HepG2 (cell line): ENCODE data around the gene NME4. TPM values are rescaled to one million over a fixed set of nuclear protein-coding genes. Genes with fewer than 3 reads are reported as not detected.

Source experiments
- ARNTL ChIP-seq: sonication (generic); formaldehyde crosslinking; IDR thresholded peaks from 2 replicates; pipeline ENCODE4 v1.4.0; 2020; ENCODE audit warnings: mild to moderate bottlenecking, missing genetic modification reagents
- CBX5 ChIP-seq: sonication (generic); formaldehyde crosslinking; IDR thresholded peaks from 2 replicates; pipeline ENCODE4 v1.4.0; 2020; ENCODE audit warnings: missing genetic modification reagents, borderline replicate concordance
- DRAP1 ChIP-seq: IDR thresholded peaks from 2 replicates; pipeline ENCODE4 v1.6.1; 2016; ENCODE audit warnings: missing genetic modification reagents, missing compliant biosample characterization
- EZH2 ChIP-seq: conservative IDR thresholded peaks from 2 replicates; pipeline ENCODE4 v1.6.1; 2012; ENCODE audit warnings: mild to moderate bottlenecking, low read depth, low read length, moderate library complexity
- GMEB1 ChIP-seq: sonication (generic); formaldehyde crosslinking; IDR thresholded peaks from 2 replicates; pipeline ENCODE4 v1.5.1; 2020; ENCODE audit warnings: missing genetic modification reagents, mild to moderate bottlenecking, borderline replicate concordance
- HHEX ChIP-seq: IDR thresholded peaks from 2 replicates; pipeline ENCODE4 v1.6.1; 2016; ENCODE audit warnings: control low read depth
- MBNL3 ChIP-seq: fragments of 250-450 bp; sonication (Bioruptor Pico); conservative IDR thresholded peaks from 2 replicates; pipeline ENCODE4 v1.8.0; 2022; ENCODE audit warnings: mild to moderate bottlenecking, inconsistent platforms
- PCBP1 ChIP-seq: fragments of 200-400 bp; formaldehyde crosslinking; IDR thresholded peaks from 2 replicates; pipeline ENCODE4 v1.6.1; 2017; ENCODE audit warnings: mild to moderate bottlenecking, low read depth, low read length, borderline replicate concordance
- RFXAP ChIP-seq: sonication (generic); formaldehyde crosslinking; IDR thresholded peaks from 2 replicates; pipeline ENCODE4 v1.4.0; 2020; ENCODE audit warnings: missing genetic modification reagents, borderline replicate concordance
- SPEN ChIP-seq: sonication (generic); formaldehyde crosslinking; IDR thresholded peaks from 2 replicates; pipeline ENCODE4 v1.5.1; 2020; ENCODE audit warnings: low read depth, mild to moderate bottlenecking, missing genetic modification reagents
- TBX2 ChIP-seq: sonication (generic); formaldehyde crosslinking; IDR thresholded peaks from 2 replicates; pipeline ENCODE4 v1.5.0; 2020; ENCODE audit warnings: missing genetic modification reagents, mild to moderate bottlenecking, borderline replicate concordance
- ZFP36L2 ChIP-seq: sonication (generic); formaldehyde crosslinking; IDR thresholded peaks from 2 replicates; pipeline ENCODE4 v1.4.0; 2020; ENCODE audit warnings: missing genetic modification reagents
- ZFP91 ChIP-seq: sonication (generic); formaldehyde crosslinking; IDR thresholded peaks from 2 replicates; pipeline ENCODE4 v1.9.0; 2022; ENCODE audit warnings: missing genetic modification reagents, mild to moderate bottlenecking, borderline replicate concordance
- ZNF101 ChIP-seq: sonication (generic); formaldehyde crosslinking; IDR thresholded peaks from 2 replicates; pipeline ENCODE4 v1.4.0; 2020; ENCODE audit warnings: mild to moderate bottlenecking, low read depth, missing genetic modification reagents, borderline replicate concordance
- ZNF225 ChIP-seq: sonication (generic); formaldehyde crosslinking; IDR thresholded peaks from 2 replicates; pipeline ENCODE4 v1.4.0; 2020; ENCODE audit warnings: mild to moderate bottlenecking, missing genetic modification reagents
- ZNF432 ChIP-seq: sonication (generic); formaldehyde crosslinking; IDR thresholded peaks from 2 replicates; pipeline ENCODE4 v1.5.0; 2020; ENCODE audit warnings: missing genetic modification reagents, mild to moderate bottlenecking, borderline replicate concordance
- ZNF512B ChIP-seq: sonication (generic); formaldehyde crosslinking; IDR thresholded peaks from 2 replicates; pipeline ENCODE4 v1.5.1; 2020; ENCODE audit warnings: missing genetic modification reagents, mild to moderate bottlenecking, borderline replicate concordance
- ZNF550 ChIP-seq: sonication (generic); formaldehyde crosslinking; IDR thresholded peaks from 2 replicates; pipeline ENCODE4 v1.4.0; 2020; ENCODE audit warnings: mild to moderate bottlenecking, missing genetic modification reagents, borderline replicate concordance
- ZNF776 ChIP-seq: sonication (generic); formaldehyde crosslinking; IDR thresholded peaks from 2 replicates; pipeline ENCODE4 v1.4.0; 2020; ENCODE audit warnings: mild to moderate bottlenecking, missing genetic modification reagents
- ZNF839 ChIP-seq: sonication (generic); formaldehyde crosslinking; IDR thresholded peaks from 2 replicates; pipeline ENCODE4 v1.4.0; 2020; ENCODE audit warnings: missing genetic modification reagents, mild to moderate bottlenecking, borderline replicate concordance
- polyA plus RNA-seq, 8 experiments: library from polyadenylated mRNA; depleted of rRNA in 3 of 8; stranded (reverse) in 7 of 8; unstranded in 1 of 8; fragments of >200 nt; fragmentation: Illumina TruSeq in 4 of 8; extraction: Trizol in 4 of 8; gene quantifications; 2 replicates each; pipeline versions ENCODE4 v1.2.1 to v1.2.3, GENCODE V29; 2011 to 2016; ENCODE audit warnings: low read depth in 4 of 8, missing spikeins in 1 of 8, mixed read lengths in 1 of 8; ENCODE audit not compliant: insufficient read depth in 1 of 8
- total RNA-seq, 5 experiments: library from RNA; depleted of rRNA; stranded (reverse); fragments of >200 nt; fragmentation: Illumina TruSeq; extraction: Trizol; gene quantifications; 2 replicates each; pipeline ENCODE4 v1.2.3, GENCODE V29; 2016; ENCODE audit warnings: low read depth in 1 of 5

The NME4 gene
- total and polyA plus RNA-seq, 2 of the 13 experiments (the other 11 are each of a cell fraction or from before 2014, with no cell fraction given), result 121 to 263 TPM

- TF ChIP-seq ZNF839 (CRISPR knock-in tag), result no peak
- TF ChIP-seq ARNTL (CRISPR knock-in tag), result peak; percentile 28; the same call in 1 of the 2 replicates
- no peak for TF ChIP-seq ZNF225 (CRISPR knock-in tag)
- peak; percentile 36; the same call in 1 of the 2 replicates for TF ChIP-seq TBX2 (CRISPR knock-in tag)
- no peak for TF ChIP-seq HHEX (CRISPR knock-in tag)
- TF ChIP-seq EZH2, result no peak
- 0 out of 2 replicates have a peak, but pooled peaks have one; percentile 19 for TF ChIP-seq PCBP1
- TF ChIP-seq ZFP36L2 (CRISPR knock-in tag), result 0 out of 2 replicates have a peak, but pooled peaks have one; percentile 23
- TF ChIP-seq ZNF512B (CRISPR knock-in tag), result no peak
- TF ChIP-seq ZFP91 (CRISPR knock-in tag), result peak; percentile 70; the same call in 1 of the 2 replicates
- TF ChIP-seq DRAP1, result 0 out of 2 replicates have a peak, but pooled peaks have one; percentile 16
- peak; percentile 49; the same call in 1 of the 2 replicates for TF ChIP-seq SPEN (CRISPR knock-in tag)
- no peak for TF ChIP-seq ZNF776 (CRISPR knock-in tag)
- no peak for TF ChIP-seq ZNF432 (CRISPR knock-in tag)
- no peak for TF ChIP-seq ZNF550 (CRISPR knock-in tag)
- no peak for TF ChIP-seq RFXAP
- TF ChIP-seq GMEB1, result no peak
- TF ChIP-seq CBX5, result no peak
- TF ChIP-seq MBNL3, result no peak
- TF ChIP-seq ZNF101 (CRISPR knock-in tag), result no peak
These were observed 15.8 kb upstream of the NME4 start (continued) for GRCh38 chr16:381012-381788.
